Motor neuron (in vitro differentiated cells): ENCODE measurements around the gene ADAMTS16. TPM values are rescaled to one million over a fixed set of nuclear protein-coding genes. Genes with fewer than 3 reads are reported as not detected.
A peak's percentile ranks its signal among the peaks of the same experiment; 100 is the strongest.

Experiments
- ATAC-seq, 8 experiments: fragments of 200-7000 bp; cut with Tn5 transposase; replicated peaks in 6 of 8; 2 replicates each; pipeline ENCODE4 v1.8.0; 2021; ENCODE audit warnings: mild to moderate bottlenecking in 8 of 8, moderate library complexity in 8 of 8
- H3K27ac ChIP-seq, 2 donors: fragments of 250-450 bp; sonication (Bioruptor Pico); 2 replicates each; pipeline ENCODE4 v1.9.0; 2021; ENCODE audit warnings: antibody characterized with exemption in 2 of 2, mild to moderate bottlenecking in 2 of 2, moderate library complexity in 1 of 2
- H3K4me1 ChIP-seq, 2 donors: fragments of 250-450 bp; sonication (Bioruptor Pico); replicated peaks in 1 of 2; 2 replicates each; pipeline ENCODE4 v1.6.1; 2021; ENCODE audit warnings: antibody characterized with exemption in 2 of 2, mild to moderate bottlenecking in 2 of 2, moderate library complexity in 1 of 2
- H3K4me3 ChIP-seq, 5 donors: fragments of 250-450 bp; sonication (Bioruptor Pico); 2 replicates each; pipeline ENCODE4 v1.9.0; 2021; ENCODE audit warnings: antibody characterized with exemption in 5 of 5, mild to moderate bottlenecking in 5 of 5, moderate library complexity in 4 of 5
- WGBS, 10 experiments: fragments of 450-650 bp; shearing (Covaris generic); methylation state at CpG; one replicate each; pipeline ENCODE4 v1.0.0; 2022; 5-methylcytosine and 5-hydroxymethylcytosine counted together
- in situ Hi-C, 9 experiments: fragments of 400-800 bp; cut with MboI; loops; one replicate each; pipeline ENCODE4 v1.15.0; 2021; ENCODE audit warnings: low sequenced_read_pairs in 9 of 9, low pct_unique_long_range_greater_than_20kb in 2 of 9; ENCODE audit not compliant: unreplicated experiment in 9 of 9
- total RNA-seq, 8 experiments: library from RNA; unstranded; fragments of 300-600 nt; gene quantifications; 2 replicates each; pipeline versions ENCODE4 v1.2.3 to v1.2.4, GENCODE V29; 2022

ADAMTS16 gene
- total RNA-seq: 10 to 100 TPM in 1 of 8 experiments, 1 to 10 TPM in 3, under 1 TPM in 4; 0.25 to 34.1 (median 1.1) TPM

DNA sequence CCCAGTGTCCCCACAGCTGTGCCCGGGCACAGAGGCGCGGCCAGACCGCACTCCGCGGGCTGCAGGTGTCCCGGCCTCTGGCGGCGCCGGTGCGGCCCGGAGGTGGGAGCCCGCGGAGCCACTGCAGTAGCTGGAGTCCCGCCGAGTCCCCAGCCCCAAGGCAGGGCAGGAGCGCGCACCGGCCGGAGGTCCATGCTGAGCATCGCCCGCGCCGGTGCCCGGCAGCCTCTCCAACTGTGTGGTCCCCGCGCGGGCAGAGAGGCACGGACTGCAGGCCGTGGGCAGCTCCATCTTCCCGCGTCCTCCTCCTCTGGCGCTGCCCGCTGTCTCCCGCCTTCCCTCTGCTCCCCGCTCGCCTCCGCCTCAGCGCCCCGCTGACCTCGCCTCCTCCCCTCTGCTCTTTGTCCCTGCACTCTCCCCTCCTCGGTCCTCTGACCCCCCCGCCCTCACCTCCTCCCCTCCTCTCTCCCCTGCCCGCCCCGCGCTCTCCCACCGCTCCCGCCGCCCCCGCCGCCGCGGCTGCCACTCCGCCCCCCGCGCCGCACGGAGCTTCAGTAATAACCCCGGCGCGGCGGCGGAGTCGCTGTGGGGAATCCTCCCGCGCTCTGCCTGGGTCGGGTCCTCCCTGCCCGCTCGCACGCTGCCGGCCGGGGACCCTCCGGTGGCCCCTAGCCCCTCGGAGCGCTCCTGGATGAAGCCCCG is at the start of gene ADAMTS16:
Gene ADAMTS16, plus strand, starts transcription at position 554 of the 702 bp plus-strand sequence. Its CDS starts 138 bp downstream, at position 692.
- in situ Hi-C loops: loop anchor here (10.0 to 25.0 kb wide), 6 partner anchors 253 to 285 kb away; partner anchors contain the start of gene ICE1 (in 6 of the 9)
- Histone ChIP-seq H3K4me3 (peak within 1 kb of the TSS; percentile 41 to 66 (median 53)), H3K27ac (peak within 1 kb of the TSS in 1 of 2 donors; percentile 6), H3K4me1 (peaks cover 4% of the 10 kb centered on the region in 2 donors)
- 0% methylated on average over 4 to 12 of the region's 76 CpGs; no CpG with 5 or more reads in 8 of the 10 experiments for WGBS, 10 experiments
- peak; percentile 34 to 86 (median 80) for ATAC-seq

DNA sequence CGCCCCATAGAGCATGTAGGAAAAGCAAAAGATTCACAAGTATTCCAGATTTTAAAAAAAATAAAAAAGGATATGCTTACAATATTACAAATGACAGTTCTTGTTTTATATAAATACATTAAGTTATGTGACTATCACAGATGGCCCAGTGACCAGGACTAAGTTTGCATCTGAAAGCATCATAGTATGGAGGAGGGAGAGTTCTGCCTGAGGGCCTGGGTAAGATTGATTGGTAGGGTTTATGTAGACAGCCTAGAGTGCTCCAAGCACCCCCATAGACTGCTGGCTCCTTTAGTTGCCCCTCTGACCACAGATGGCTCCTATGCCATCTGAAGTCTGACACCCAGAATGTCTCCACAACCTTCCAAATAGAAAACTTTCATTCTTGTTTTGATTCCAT is 48.0 kb upstream of the ADAMTS16 start:
- in situ Hi-C loops: no loop called here
- ATAC-seq: no peak
- H3K27ac ChIP-seq: no peak overlapping the region
- no peak overlapping the region for H3K4me3 ChIP-seq
- no peaks in the 10 kb centered on the region for H3K4me1 ChIP-seq
- WGBS, 10 experiments: 0 to 80% (median 45%) methylated on average over 1 of the region's 1 CpG; no CpG with 5 or more reads in 3 of the 10 experiments

DNA sequence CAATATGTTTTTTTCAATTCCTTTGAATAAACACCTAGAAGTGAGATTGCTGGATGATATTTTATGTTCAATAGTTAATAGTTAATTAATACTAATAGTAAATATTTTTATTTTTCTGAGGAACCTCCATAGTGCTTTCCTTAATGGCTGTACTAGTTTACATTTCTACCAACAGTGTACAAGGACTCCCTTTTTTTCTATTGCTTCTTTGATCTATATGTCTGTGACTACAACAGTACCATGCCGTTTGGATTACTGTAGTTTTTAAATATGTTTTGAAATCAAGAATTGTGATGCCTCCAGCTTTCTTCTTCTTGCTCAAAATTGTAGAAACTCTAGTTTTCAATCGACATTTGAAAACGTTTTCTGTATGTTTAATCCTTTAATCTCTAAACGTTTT is 39.5 kb upstream of the ADAMTS16 start:
- in situ Hi-C loops: no loop called here
- WGBS, 10 experiments: 10 to 90% (median 56%) methylated on average over 4 of the region's 4 CpGs; no CpG with 5 or more reads in 2 of the 10 experiments
- Histone ChIP-seq H3K4me3 (no peak overlapping the region), H3K27ac (no peak overlapping the region), H3K4me1 (no peaks in the 10 kb centered on the region)
- ATAC-seq: no peak

DNA sequence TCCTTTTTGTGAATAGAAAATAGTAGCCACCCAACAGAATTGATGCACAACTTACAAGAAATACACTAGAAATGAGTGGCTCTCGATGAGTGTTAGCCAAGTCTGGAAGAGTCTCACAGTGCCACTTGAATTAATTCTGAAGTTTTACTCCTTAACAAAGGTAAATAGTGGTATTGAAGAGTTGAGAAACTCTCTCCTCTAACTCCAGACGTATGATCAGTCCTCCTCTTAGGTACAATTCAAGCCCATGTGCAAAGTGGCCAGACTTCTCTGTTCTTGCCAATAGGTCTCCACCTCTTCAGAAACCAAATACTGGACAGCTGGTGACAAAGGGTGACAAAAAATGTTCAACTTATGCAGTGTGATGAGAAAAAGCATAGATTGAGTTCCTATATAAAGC is 38.5 kb upstream of the ADAMTS16 start:
- Histone ChIP-seq H3K4me3 (no peak overlapping the region), H3K27ac (no peak overlapping the region), H3K4me1 (no peaks in the 10 kb centered on the region)
- in situ Hi-C loops: no loop called here
- WGBS, 10 experiments: 22 to 83% (median 55%) methylated on average over 1 to 2 of the region's 2 CpGs; no CpG with 5 or more reads in 2 of the 10 experiments
- ATAC-seq: no peak

DNA sequence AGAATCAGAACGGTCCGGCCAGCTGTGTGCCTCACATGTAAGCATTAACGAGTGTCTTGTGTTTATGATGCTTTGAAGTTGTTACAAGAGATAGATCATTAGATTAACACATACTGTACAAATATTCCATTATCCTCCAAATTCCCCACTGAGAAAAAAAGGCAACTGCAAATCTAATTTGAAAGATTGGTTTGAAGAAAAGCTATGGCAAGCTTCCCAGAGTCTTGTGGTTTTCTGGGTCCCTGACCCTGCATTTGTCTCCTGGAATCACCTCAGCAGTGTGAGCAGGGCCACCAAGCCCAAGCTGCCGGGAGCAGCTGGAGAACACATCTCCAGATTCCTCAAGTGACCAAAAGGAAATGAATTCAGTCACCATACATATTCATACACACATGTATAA is 36.9 kb upstream of the ADAMTS16 start:
- peak in 4 of 8 experiments; percentile 47 to 86 (median 72) for ATAC-seq
- H3K4me1 ChIP-seq: no peaks in the 10 kb centered on the region
- H3K27ac ChIP-seq: no peak overlapping the region
- 3 to 100% (median 89%) methylated on average over 1 to 4 of the region's 4 CpGs; no CpG with 5 or more reads in 2 of the 10 experiments for WGBS, 10 experiments
- no peak overlapping the region for H3K4me3 ChIP-seq
- in situ Hi-C loops: no loop called here

DNA sequence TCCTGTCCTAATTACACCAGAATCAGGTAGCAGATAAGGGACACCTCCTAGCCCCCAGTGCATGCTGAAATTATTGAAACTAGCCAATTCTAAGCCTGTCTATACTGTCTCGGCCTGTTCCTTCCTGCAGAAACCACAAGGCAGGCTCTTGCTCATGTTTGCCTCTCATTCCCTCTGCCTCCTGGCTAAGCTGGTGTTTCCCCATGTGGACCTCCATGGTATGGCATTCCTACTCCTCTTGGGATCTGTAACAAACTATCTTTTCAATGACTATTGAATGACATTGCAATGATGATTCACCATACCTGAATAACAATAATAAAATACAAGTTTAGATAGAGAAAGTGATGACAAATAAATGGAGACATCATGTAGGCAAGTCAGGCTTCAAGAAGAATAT is 35.6 kb upstream of the ADAMTS16 start:
- Histone ChIP-seq H3K27ac (no peak overlapping the region), H3K4me1 (no peaks in the 10 kb centered on the region), H3K4me3 (no peak overlapping the region)
- ATAC-seq: peak in 1 of 8 experiments; percentile 14
- in situ Hi-C loops: no loop called here
- 20 to 100% (median 83%) methylated on average over 1 of the region's 1 CpG; no CpG with 5 or more reads in 4 of the 10 experiments for WGBS, 10 experiments

DNA sequence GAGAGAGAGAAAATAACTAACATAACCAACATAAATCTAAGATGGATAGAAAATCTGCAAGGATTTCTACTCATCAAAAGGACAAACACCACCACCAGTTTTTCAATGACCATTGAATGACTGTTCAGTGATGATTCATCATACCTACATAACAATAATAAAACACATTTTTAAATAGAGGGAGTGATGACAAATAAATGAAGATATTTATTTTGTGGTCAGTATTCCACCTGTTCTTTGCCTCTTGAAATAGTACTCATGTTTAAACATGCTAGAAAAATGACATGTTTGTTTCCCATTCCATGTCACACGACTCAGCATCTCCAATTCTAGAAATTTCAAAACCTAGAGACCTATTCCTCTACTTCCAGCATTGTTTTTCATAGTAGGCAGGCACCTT is 34.6 kb upstream of the ADAMTS16 start:
- no peaks in the 10 kb centered on the region for H3K4me1 ChIP-seq
- ATAC-seq: no peak
- no peak overlapping the region for H3K27ac ChIP-seq
- in situ Hi-C loops: no loop called here
- WGBS, 10 experiments: 0 to 80% (median 38%) methylated on average over 1 of the region's 1 CpG; no CpG with 5 or more reads in 2 of the 10 experiments
- no peak overlapping the region for H3K4me3 ChIP-seq

- peak in 2 of 8 experiments; percentile 76 to 94 for ATAC-seq
- H3K4me3 ChIP-seq: no peak overlapping the region
- in situ Hi-C loops: no loop called here
- H3K27ac ChIP-seq: no peak overlapping the region
- peaks cover 0 to 2% of the 10 kb centered on the region in 2 donors for H3K4me1 ChIP-seq
Measured at GRCh38 chr5:5116956-5117355, 23.2 kb upstream of the ADAMTS16 start.

GRCh38 chr5:5122776-5123175 is 17.4 kb upstream of the ADAMTS16 start:
- WGBS, 10 experiments: 11 to 94% (median 70%) methylated on average over 1 to 3 of the region's 3 CpGs
- Histone ChIP-seq H3K4me3 (no peak overlapping the region), H3K27ac (no peak overlapping the region), H3K4me1 (no peaks in the 10 kb centered on the region)
- ATAC-seq: no peak
- in situ Hi-C loops: no loop called here

- 15 to 69% (median 51%) methylated on average over 3 of the region's 3 CpGs; no CpG with 5 or more reads in 2 of the 10 experiments for WGBS, 10 experiments
- no peak overlapping the region for H3K4me3 ChIP-seq
- in situ Hi-C loops: no loop called here
- H3K4me1 ChIP-seq: no peaks in the 10 kb centered on the region
- ATAC-seq: no peak
- H3K27ac ChIP-seq: no peak overlapping the region
Measured at GRCh38 chr5:5124231-5124630, 15.9 kb upstream of the ADAMTS16 start.

DNA sequence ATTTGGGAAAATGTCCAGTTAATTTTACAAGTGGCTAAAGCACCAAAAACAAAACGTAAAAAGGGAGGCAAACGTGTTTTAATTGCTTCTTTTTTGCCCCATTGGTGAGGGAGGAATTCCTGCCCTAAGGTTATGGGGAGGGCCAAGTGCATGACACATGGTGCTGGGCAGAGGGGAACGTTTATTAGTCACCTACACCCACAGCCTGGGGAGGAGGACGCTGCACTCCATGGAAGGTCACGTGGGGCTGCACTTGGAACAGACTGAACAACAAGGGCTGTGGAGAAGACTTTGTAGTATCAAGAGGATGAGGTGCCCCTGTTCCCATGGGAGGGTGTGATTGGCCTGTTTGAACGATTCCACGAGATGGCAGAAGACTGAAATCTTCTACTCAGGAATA is 13.7 kb upstream of the ADAMTS16 start:
- whole genome bisulfite sequencing, 10 experiments: 4 to 86% (median 62%) methylated on average over 2 to 6 of the region's 7 CpGs
- H3K27ac ChIP-seq: no peak overlapping the region
- ATAC-seq: peak in 4 of 8 experiments; percentile 32 to 100 (median 92)
- H3K4me1 ChIP-seq: no peaks in the 10 kb centered on the region
- in situ Hi-C loops: loop anchor here in 8 of 9 experiments (25.0 kb wide), 2 partner anchors 239 to 286 kb away; partner anchors contain the start of gene ICE1 (in 5 of the 8)
- no peak overlapping the region for H3K4me3 ChIP-seq

- in situ Hi-C loops: loop anchor here in 8 of 9 experiments (25.0 kb wide), 2 partner anchors 241 to 284 kb away; partner anchors contain the start of gene ICE1 (in 5 of the 8)
Measured at GRCh38 chr5:5128766-5129165, 11.4 kb upstream of the ADAMTS16 start.

DNA sequence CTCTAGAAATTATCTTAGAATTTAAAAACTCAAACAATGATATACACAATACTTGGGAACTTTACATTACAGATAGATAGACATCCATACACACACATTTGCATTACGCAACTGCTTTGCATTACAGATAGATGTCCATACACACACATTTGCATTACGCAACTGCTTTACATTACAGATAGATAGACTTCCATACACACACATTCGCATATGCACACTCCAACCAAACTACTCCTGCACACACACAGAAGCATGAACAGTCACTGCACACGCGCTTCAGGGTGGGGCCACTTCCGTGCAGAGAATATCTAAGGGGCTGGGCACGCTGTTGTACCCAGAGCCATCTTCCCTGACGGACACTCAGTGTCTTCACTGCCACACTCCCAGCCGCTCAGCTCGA is 7.9 kb upstream of the ADAMTS16 start:
- H3K4me3 ChIP-seq: no peak overlapping the region
- WGBS, 10 experiments: 0 to 85% (median 40%) methylated on average over 1 to 7 of the region's 10 CpGs; no CpG with 5 or more reads in 1 of the 10 experiments
- in situ Hi-C loops: loop anchor here (10.0 to 25.0 kb wide), 4 partner anchors 245 to 280 kb away; partner anchors contain the start of gene ICE1 (in 5 of the 9)
- H3K27ac ChIP-seq: no peak overlapping the region
- H3K4me1 ChIP-seq: no peaks in the 10 kb centered on the region
- peak in 4 of 8 experiments; percentile 52 to 98 (median 84) for ATAC-seq

More at GRCh38 chr5:5128766-5129165, 11.4 kb upstream of the ADAMTS16 start:
- H3K4me1 ChIP-seq: no peaks in the 10 kb centered on the region
- no peak overlapping the region for H3K27ac ChIP-seq
- H3K4me3 ChIP-seq: no peak overlapping the region
- no peak for ATAC-seq
- WGBS, 10 experiments: 41 to 100% (median 83%) methylated on average over 1 to 8 of the region's 8 CpGs; no CpG with 5 or more reads in 1 of the 10 experiments
